ENCODE data around the gene KCNE5.

GRCh38 chrX:109622270-109622669, 2.7 kb downstream of the KCNE5 start:
- TF ChIP-seq POLR2AphosphoS5 (IDR thresholded peaks at IDR 0.05; ENCODE audit: low read depth, low read length) = no peak
- TF ChIP-seq TAF1 (IDR thresholded peaks at IDR 0.05; ENCODE audit: low read depth, low read length) = no peak
- TF ChIP-seq POLR2A (IDR thresholded peaks at IDR 0.05; ENCODE audit: low read depth, low read length) = no peak
- TF ChIP-seq SPI1 (IDR thresholded peaks at IDR 0.05; ENCODE audit: low read depth, low read length) = no peak
- TF ChIP-seq PAX5 (IDR thresholded peaks at IDR 0.05; ENCODE audit: insufficient read depth, low read length, severe bottlenecking) = no peak
- TF ChIP-seq POU2F2 (IDR thresholded peaks at IDR 0.05; ENCODE audit: low read depth, low read length) = no peak
